Measurements from ENCODE around the gene TULP1.
"Not testable (repeated sequence)": the region's sequence is repeated elsewhere in the genome, so short reads cannot be mapped to it uniquely, and the experiment has no call there.

TULP1 gene

DNA sequence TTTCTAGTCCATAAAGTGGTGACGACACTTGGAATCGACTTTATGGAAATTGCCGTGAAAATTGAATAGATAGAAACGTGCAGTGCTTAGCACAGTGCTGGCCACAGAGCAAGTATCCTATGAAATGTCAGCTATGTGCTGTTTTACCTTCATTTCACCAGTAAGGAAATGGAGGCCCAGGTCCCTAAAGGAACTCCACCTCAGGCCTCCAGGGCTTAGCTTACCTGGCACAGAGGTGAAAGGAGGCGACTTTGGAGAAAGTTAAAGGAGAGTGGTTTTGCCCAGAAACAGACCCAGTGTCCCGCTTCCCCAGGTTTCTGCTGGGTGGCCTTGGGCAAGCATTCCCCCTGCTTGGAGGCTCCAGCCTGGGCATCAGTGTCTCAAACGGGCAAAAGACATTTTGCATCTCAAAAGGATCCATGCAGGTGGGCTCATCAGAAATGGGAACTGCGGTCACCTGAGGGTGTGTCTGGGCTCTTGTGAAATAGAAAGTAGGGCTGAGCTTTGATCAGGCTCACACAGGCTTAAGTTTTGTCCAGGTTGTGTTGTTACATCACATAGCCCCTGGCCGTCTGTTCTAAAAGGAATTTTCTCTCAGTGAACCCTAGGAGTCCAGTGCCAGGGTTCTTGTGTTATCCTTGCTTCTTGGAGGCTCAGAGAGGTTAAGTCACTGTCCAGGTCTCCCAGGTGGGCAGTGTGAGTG, 6.8 kb upstream of the TULP1 start:
- no peak for DNase-seq

DNA sequence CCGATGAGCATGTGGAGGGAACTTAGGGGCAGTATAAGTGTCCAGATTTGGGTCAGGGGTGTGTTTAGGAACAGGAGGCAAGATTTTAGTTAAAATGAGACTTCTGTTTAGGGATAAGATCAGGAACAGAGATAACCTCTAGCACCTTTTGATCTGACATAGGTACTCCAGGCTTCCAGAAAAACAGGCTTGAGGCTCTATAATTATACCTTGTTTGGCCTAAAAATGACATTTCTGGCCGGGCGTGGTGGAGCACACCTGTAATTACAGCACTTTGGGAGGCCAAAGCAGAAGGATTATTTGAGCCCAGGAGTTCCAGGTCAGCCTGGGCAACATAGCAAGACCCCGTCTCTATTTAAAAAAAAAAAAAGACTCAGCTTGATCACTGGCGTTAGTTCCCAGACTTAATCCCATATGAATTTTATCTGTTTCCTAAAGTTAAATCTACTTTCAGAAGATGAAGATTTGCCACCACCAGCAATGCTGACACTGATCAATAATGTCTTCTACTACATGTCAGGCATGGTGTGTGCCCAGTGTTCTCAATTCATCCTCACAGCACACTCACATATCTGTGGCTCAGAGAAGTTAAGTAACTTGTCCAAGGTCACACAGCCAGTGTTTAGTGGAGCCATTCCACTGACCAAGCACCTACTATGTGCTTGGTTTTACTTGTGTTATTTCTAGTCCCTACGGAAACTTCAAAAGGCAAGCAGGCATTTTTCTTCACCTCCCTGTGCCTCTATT, 6.0 kb upstream of the TULP1 start:
- DNase-seq, result no peak

- DNase-seq, result not testable (repeated sequence)
These were observed 5.3 kb upstream of the TULP1 start for GRCh38 chr6:35517978-35518377.

GRCh38 chr6:35516712-35517111, 4.0 kb upstream of the TULP1 start:
- DNase-seq, result no peak

DNA sequence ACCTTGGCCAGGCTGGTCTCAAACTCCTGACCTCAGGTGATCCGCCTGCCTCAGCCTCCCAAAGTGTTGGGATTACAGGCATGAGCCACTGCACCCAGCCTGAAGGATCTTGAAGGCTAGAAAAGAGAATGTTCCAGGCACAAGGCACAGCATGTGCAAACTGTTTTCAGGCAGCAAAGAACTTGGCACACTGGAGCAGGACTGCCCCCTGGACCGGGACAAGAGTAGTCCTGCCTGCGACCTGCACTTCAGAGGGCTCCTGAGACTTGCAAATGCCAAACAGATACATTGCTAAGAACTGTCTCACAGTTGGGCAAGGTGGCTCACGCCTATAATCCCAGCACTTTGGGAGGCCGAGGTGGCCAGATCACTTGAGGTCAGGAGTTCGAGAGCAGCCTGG, 3.2 kb upstream of the TULP1 start:
- DNase-seq, result not testable (repeated sequence)

- DNase-seq, result no peak
These were observed 1.9 kb upstream of the TULP1 start for GRCh38 chr6:35514587-35514986.

DNA sequence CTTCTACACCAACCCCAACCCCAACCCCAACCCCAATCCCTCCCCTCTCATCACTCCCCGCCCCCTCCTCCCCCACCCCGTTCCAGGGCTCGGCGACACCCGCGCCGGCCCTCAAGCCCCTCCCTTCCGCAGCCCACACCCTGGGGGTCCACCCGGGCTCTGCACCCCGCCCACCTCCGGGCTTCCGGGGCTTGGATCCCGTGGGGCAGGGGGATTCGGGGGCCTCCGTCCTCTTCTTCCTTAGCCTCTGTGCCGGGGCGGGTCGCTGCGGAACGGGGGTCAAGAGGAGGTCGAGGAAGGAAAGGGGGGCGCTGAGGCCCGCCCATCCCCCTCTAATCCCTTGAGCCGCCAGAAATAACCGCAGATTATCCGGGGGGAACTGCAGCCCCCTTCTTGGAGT, 690 bp downstream of the TULP1 start:
- no peak for DNase-seq

DNA sequence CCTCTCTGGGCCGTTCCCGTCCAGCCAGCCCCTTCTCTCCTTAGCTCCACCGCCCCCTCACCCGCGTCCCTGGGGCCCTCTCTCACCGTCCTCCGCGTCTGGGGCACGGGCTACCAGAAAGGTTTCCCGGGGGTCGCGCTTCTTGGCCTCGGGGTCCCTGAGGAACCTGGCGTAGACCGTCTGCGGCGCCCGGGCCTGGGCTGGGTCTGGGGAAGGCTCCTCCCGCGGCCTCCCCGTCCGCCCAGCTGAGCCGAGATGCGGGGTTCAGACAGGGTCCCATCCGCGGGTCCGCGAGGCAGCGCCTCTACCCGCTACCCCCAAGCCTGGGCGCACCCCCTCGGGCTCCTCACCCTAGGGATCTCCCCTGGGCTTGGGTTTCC, 1.1 kb downstream of the TULP1 start:
- no peak for DNase-seq

GRCh38 chr6:35510916-35511561, 1.7 kb downstream of the TULP1 start:
- DNase-seq, result no peak

GRCh38 chr6:35508542-35508941, 4.2 kb downstream of the TULP1 start:
- no peak for DNase-seq

DNA sequence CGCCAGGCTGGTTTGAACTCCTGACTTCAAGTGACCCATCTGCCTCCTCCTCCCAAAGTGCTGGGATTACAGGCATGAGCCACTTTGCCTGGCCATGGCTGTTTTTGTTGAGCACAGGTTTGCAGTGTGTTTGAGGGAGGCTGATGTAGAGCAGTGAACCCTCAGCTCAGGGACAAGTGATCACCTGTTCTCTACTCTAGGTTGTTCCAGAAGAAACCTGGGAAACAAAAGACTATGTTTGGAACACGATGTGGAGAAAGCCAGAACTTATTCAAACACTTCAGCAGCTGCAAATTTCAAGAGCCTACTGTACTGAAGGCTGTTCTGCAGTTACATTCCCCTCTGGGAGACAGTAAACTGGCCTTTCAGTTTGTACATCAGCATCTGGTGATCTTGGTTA, 4.7 kb downstream of the TULP1 start:
- DNase-seq, result no peak

GRCh38 chr6:35507221-35507620, 5.5 kb downstream of the TULP1 start:
- DNase-seq, result no peak

- no peak for DNase-seq
These were observed 6.2 kb downstream of the TULP1 start for GRCh38 chr6:35506536-35506935.

GRCh38 chr6:35505999-35506412, 6.7 kb downstream of the TULP1 start:
- no peak for DNase-seq

DNA sequence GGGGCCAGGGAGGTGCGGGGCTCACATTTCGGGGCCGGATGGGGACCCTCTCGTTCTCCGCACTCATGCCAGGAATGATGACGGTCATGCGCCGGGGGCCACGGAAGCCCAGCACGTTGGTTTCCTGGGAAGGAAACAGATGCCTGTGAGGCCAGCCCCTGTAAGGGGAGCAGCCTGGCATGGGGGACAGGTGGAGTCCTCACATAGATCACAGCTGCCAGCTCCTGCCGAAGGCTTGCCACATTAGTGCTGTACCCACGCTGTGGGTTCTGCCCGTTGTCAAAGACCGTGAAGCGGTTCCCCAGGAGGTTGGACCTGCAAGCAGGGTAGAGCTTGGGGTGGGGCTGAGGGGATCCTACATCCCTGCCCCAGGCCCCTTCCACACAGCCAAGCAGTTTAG, 9.2 kb downstream of the TULP1 start:
- no peak for DNase-seq

DNA sequence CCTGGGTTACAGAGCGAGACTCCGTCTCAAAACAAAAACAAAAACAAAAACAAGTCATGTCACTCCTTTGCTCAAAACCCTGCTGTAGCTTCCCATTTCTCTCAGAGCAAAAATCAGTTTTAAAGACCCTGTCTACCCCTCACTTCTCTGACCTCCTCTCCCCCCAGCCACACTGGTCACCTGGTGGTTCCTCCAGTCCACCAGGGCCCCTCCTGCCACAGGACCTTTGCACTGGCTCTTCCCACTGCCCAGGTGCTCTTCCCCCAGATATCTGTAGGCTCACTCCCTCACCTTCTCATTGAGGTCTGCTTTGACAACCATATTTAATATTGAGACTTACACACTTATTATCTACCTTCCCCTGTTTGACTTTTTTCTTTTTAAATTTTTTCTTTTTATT, 10.9 kb downstream of the TULP1 start:
- no peak for DNase-seq

GRCh38 chr6:35500782-35501181, 11.9 kb downstream of the TULP1 start:
- no peak for DNase-seq

GRCh38 chr6:35499372-35499771, 13.3 kb downstream of the TULP1 start:
- no peak for DNase-seq

- DNase-seq, result no peak
These were observed 14.2 kb downstream of the TULP1 start for GRCh38 chr6:35498422-35499067.

- DNase-seq, result peak; percentile 42
These were observed 14.9 kb downstream of the TULP1 start for GRCh38 chr6:35497571-35498421.

- DNase-seq, result no peak
These were observed 15.7 kb downstream of the TULP1 start, which contains the start of gene TEAD3 for GRCh38 chr6:35496841-35497570. TSS of gene TEAD3 (minus strand) at chr6:35497079.

Measured in NCI-H2227 treated with DMSO at 0.1 percent for 48 hours (cell line).